G401.6 (cell line): ENCODE results near the gene ABCB7.
"Not testable (repeated sequence)": the region's sequence is repeated elsewhere in the genome, so short reads cannot be mapped to it uniquely, and the experiment has no call there.

ENCODE experiments used
- FAIRE-seq: peaks from 2 replicates; lab custom pipeline; 2012; peaks lifted over from hg19 to GRCh38; lab: Jason Lieb, UNC

ABCB7 gene

GRCh38 chrX:75096331-75096730 lies 59.8 kb downstream of the ABCB7 start:
- no peak for FAIRE-seq

GRCh38 chrX:75086731-75087195 lies 69.3 kb downstream of the ABCB7 start:
- no peak for FAIRE-seq

- FAIRE-seq, result no peak
These were observed 71.3 kb downstream of the ABCB7 start for GRCh38 chrX:75084757-75085156.

- no peak for FAIRE-seq
These were observed 79.7 kb downstream of the ABCB7 start for GRCh38 chrX:75076429-75076828.

GRCh38 chrX:75074475-75074874 lies 81.6 kb downstream of the ABCB7 start:
- no peak for FAIRE-seq

GRCh38 chrX:75071334-75071733 lies 84.7 kb downstream of the ABCB7 start:
- no peak for FAIRE-seq

- FAIRE-seq, result peak; percentile 65
These were observed 88.2 kb downstream of the ABCB7 start for GRCh38 chrX:75067931-75068330.

GRCh38 chrX:75061701-75062100 lies 94.4 kb downstream of the ABCB7 start:
- FAIRE-seq, result no peak

- FAIRE-seq, result no peak
These were observed 105.0 kb downstream of the ABCB7 start for GRCh38 chrX:75051047-75051446.

- FAIRE-seq, result no peak
These were observed 110.7 kb downstream of the ABCB7 start for GRCh38 chrX:75045369-75045768.

- not testable (repeated sequence) for FAIRE-seq
These were observed 111.9 kb downstream of the ABCB7 start for GRCh38 chrX:75044142-75044541.

GRCh38 chrX:75038925-75039324 lies 117.2 kb downstream of the ABCB7 start:
- FAIRE-seq, result peak; percentile 64
